HG03159 (cell line): ENCODE results near the gene MEIKIN.

Experiments
- ATAC-seq: cut with Tn5 transposase; IDR thresholded peaks from one replicate; pipeline ENCODE4 v1.9.1; 2021; ENCODE audit warnings: mild to moderate bottlenecking, moderate library complexity; ENCODE audit not compliant: unreplicated experiment

The MEIKIN gene

GRCh38 chr5:131974016-131974415 is 28.6 kb upstream of the MEIKIN start:
- no peak for ATAC-seq

- ATAC-seq, result no peak
Measured at GRCh38 chr5:131973089-131973712, 27.7 kb upstream of the MEIKIN start.

- no peak for ATAC-seq
Measured at GRCh38 chr5:131968396-131968954, 23.0 kb upstream of the MEIKIN start.

- ATAC-seq, result no peak
Measured at GRCh38 chr5:131966551-131966950, 21.1 kb upstream of the MEIKIN start.

- ATAC-seq, result no peak
Measured at GRCh38 chr5:131965826-131966415, 20.5 kb upstream of the MEIKIN start.

GRCh38 chr5:131959906-131960305 is 14.4 kb upstream of the MEIKIN start:
- ATAC-seq, result no peak

GRCh38 chr5:131959136-131959535 is 13.7 kb upstream of the MEIKIN start:
- ATAC-seq, result no peak

GRCh38 chr5:131957721-131958441 is 12.4 kb upstream of the MEIKIN start:
- ATAC-seq, result no peak

- ATAC-seq, result no peak
Measured at GRCh38 chr5:131953969-131954368, 8.5 kb upstream of the MEIKIN start.

GRCh38 chr5:131952301-131952857 is 6.9 kb upstream of the MEIKIN start:
- no peak for ATAC-seq

GRCh38 chr5:131950706-131951105 is 5.2 kb upstream of the MEIKIN start:
- ATAC-seq, result no peak

- ATAC-seq, result no peak
Measured at GRCh38 chr5:131947445-131947844, 2.0 kb upstream of the MEIKIN start.

- ATAC-seq, result no peak
Measured at GRCh38 chr5:131944702-131945550, 537 bp downstream of the MEIKIN start.

- no peak for ATAC-seq
Measured at GRCh38 chr5:131943916-131944315, 1.5 kb downstream of the MEIKIN start.

GRCh38 chr5:131942016-131942415 is 3.4 kb downstream of the MEIKIN start:
- no peak for ATAC-seq

GRCh38 chr5:131939690-131940345 is 5.6 kb downstream of the MEIKIN start:
- ATAC-seq, result no peak

- ATAC-seq, result no peak
Measured at GRCh38 chr5:131932235-131932634, 13.2 kb downstream of the MEIKIN start.

- ATAC-seq, result no peak
Measured at GRCh38 chr5:131928957-131929356, 16.5 kb downstream of the MEIKIN start.

GRCh38 chr5:131926168-131926567 is 19.3 kb downstream of the MEIKIN start:
- no peak for ATAC-seq

- ATAC-seq, result no peak
Measured at GRCh38 chr5:131916481-131916880, 29.0 kb downstream of the MEIKIN start.
